Lower leg skin (tissue), 4 donors: ENCODE data around the gene CRHBP. TPM values are rescaled to one million over a fixed set of nuclear protein-coding genes. Genes with fewer than 3 reads are reported as not detected.
"Not testable (repeated sequence)": the region's sequence is repeated elsewhere in the genome, so short reads cannot be mapped to it uniquely, and the experiment has no call there.

Experiments used
- DNase-seq, 2 donors: peaks; one replicate each; pipeline ENCODE4 v3.0.0-alpha.2; 2019; ENCODE audit warnings: low spot score in 2 of 2
- H3K4me3 ChIP-seq: fragments of 200-600 bp; sonication (generic); 2 replicates; pipeline ENCODE4 v1.5.1; 2017; ENCODE audit warnings: mild to moderate bottlenecking, low read depth; ENCODE audit not compliant: poor library complexity, severe bottlenecking
- POLR2A ChIP-seq, 2 donors: fragments of 450-650 bp; IDR thresholded peaks; one replicate each; pipeline ENCODE4 v1.6.1; 2016 to 2017; ENCODE audit warnings: antibody characterized with exemption in 2 of 2, mild to moderate bottlenecking in 1 of 2, moderate library complexity in 1 of 2
- WGBS, 2 donors: methylation state at CpG; one replicate each; pipeline ENCODE4 v1.1.5; 2018; 5-methylcytosine and 5-hydroxymethylcytosine counted together
- intact Hi-C: fragments of 100-400 bp; cut with DNase I; formaldehyde crosslinking; loops from one replicate; pipeline ENCODE4 v1.15.0; 2023; ENCODE audit warnings: low total_unique reads
- total RNA-seq, 4 donors: library from RNA; depleted of rRNA; stranded (reverse); fragments of >200 nt; gene quantifications; one replicate each; pipeline ENCODE4 v1.1.0, GENCODE V29; 2016
- TF ChIP-seq, protein P1 (sequence below), 3 donors: fragments of 450-650 bp; IDR thresholded peaks; one replicate each; pipeline ENCODE4 v1.5.1; 2016; ENCODE audit warnings: antibody characterized with exemption in 3 of 3, mild to moderate bottlenecking in 3 of 3, moderate library complexity in 2 of 3

Gene CRHBP
- total RNA-seq, 4 donors from 2014 or later: 0.37 to 2.0 (median 0.72) TPM; not detected in 1

DNA sequence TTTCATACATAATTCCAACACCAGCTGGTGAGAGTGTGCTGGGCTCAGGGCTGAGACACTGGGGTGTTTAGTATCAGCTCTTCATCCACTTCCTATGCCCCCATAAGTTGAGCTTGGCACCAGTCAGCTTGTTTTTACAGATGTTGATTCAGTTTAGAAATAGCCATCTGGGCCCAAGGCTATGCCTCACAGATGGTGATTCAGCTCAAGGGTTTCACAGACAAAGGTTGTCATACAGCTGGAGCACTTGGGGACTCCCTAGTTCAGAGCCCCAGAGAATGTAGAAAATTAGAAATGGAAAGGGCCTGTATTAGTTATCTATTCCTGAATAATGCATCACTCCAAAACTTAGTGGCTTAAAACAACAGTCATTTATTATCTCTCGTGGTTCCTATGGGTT is 10.3 kb upstream of the CRHBP start:
- 69 to 72% methylated on average over 1 of the region's 1 CpG for WGBS, 2 donors
- TF ChIP-seq, protein P1, sequence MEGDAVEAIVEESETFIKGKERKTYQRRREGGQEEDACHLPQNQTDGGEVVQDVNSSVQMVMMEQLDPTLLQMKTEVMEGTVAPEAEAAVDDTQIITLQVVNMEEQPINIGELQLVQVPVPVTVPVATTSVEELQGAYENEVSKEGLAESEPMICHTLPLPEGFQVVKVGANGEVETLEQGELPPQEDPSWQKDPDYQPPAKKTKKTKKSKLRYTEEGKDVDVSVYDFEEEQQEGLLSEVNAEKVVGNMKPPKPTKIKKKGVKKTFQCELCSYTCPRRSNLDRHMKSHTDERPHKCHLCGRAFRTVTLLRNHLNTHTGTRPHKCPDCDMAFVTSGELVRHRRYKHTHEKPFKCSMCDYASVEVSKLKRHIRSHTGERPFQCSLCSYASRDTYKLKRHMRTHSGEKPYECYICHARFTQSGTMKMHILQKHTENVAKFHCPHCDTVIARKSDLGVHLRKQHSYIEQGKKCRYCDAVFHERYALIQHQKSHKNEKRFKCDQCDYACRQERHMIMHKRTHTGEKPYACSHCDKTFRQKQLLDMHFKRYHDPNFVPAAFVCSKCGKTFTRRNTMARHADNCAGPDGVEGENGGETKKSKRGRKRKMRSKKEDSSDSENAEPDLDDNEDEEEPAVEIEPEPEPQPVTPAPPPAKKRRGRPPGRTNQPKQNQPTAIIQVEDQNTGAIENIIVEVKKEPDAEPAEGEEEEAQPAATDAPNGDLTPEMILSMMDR (IDR thresholded peaks at IDR 0.05): no peak
- TF ChIP-seq POLR2A (IDR thresholded peaks at IDR 0.05): no peak
- no peak for DNase-seq
- no peak overlapping the region for H3K4me3 ChIP-seq
- intact Hi-C loops: no loop called here

DNA sequence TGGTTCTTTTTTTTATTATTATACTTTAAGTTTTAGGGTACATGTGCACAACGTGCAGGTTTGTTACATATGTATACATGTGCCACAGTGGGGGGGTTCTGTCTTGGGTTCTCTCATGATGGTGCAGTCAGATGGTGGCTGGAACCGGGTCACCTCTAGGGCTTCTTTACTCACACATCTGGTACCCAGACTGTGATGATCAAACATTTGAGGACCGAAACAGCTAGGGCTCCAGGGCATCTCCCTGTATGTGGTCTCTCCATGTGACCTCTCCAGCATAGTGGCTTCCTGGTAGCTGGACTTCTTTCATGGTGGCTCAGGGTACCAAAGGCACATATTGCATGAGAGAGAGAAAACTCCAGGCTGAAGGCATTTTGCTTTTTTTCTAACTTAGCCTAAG is 9.8 kb upstream of the CRHBP start:
- TF ChIP-seq, protein P1 (IDR thresholded peaks at IDR 0.05): no peak
- no peak for TF ChIP-seq POLR2A (IDR thresholded peaks at IDR 0.05)
- WGBS, 2 donors: 46 to 71% methylated on average over 3 of the region's 3 CpGs
- H3K4me3 ChIP-seq: no peak overlapping the region
- no peak for DNase-seq
- intact Hi-C loops: no loop called here

DNA sequence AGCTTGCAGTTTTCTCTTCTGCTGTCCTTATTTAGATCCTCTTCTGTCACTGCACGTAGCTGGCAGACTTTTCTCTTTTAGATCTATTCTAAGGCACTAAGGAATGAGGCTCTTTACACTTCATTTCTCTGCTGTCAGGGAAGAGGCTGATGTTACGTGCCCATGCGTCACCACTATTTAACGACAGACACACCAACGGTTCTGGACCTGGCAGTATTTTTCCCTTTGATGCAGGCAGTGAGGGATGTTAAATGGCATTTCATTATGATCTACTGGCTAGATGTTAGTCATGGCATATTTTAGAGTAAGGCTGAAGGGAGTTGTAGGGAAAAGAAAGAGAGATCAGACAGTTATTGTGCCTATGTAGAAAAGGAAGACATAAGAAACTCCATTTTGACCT is 8.2 kb upstream of the CRHBP start:
- no peak for DNase-seq
- intact Hi-C loops: no loop called here
- TF ChIP-seq, protein P1 (IDR thresholded peaks at IDR 0.05): no peak
- no peak for TF ChIP-seq POLR2A (IDR thresholded peaks at IDR 0.05)
- WGBS, 2 donors: 68 to 71% methylated on average over 5 of the region's 5 CpGs
- no peak overlapping the region for H3K4me3 ChIP-seq

DNA sequence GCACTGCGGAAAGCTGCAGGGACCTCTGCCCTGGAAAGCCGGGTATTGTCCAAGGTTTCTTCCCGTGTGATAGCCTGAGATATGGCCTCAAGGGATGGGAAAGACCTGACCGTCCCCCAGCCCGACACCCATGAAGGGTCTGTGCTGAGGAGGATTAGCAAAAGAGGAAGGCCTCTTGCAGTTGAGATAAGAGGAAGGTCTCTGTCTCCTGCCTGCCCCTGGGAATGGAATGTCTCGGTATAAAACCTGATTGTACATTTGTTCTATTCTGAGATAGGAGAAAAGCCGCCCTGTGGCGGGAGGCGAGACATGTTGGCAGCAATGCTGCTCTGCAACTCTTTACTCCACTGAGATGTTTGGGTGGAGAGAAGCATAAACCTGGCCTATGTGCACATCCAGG is 7.6 kb upstream of the CRHBP start:
- DNase-seq, H3K4me3 ChIP-seq, intact Hi-C loops: not testable (repeated sequence)
- WGBS, 2 donors: 73 to 80% methylated on average over 9 of the region's 9 CpGs

DNA sequence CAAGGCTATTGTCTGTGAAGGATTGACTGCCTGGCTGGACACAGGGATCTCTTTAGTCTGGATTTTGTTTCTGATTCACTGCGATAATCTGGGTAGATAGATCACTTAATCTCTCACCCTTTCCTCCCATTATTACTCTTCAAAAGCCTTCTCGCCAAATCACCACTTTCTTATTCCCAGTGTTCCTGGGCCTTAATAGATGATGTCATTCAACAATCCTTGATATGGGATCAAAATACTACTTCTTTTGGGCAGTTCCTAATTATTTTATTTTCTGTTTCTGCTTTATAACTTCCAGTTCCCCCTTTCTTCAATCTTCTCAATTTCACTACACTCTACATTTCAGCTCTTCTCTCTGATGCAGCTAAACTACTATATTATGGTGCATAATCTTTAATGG is 6.8 kb upstream of the CRHBP start:
- intact Hi-C loops: no loop called here
- WGBS, 2 donors: 92 to 93% methylated on average over 2 of the region's 2 CpGs
- no peak for TF ChIP-seq POLR2A (IDR thresholded peaks at IDR 0.05)
- TF ChIP-seq, protein P1 (IDR thresholded peaks at IDR 0.05): no peak
- no peak overlapping the region for H3K4me3 ChIP-seq
- DNase-seq: no peak

DNA sequence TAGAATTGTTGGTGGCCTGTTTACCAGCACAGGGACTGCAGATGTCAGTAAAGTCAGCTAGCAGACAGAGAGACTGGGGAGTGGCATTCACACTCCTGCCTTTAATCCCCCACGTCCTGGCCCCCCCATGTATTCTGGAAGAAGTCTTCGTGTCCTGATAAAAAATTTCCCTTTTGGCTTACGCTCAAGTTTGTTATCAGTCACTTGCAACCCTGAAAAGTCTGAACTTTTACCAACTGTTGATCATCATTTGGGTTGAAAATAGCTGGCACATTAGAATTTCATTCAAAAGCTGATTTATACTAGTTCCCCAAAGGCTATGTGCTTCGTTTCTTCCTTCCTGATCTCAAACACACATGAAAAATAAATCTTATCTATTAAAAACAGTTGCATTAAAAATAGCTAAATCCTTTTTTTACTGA is 5.8 kb upstream of the CRHBP start:
- TF ChIP-seq, protein P1 (IDR thresholded peaks at IDR 0.05): no peak
- TF ChIP-seq POLR2A (IDR thresholded peaks at IDR 0.05): no peak
- no peak for DNase-seq
- no peak overlapping the region for H3K4me3 ChIP-seq
- WGBS, 2 donors: 25 to 27% methylated on average over 4 of the region's 4 CpGs
- intact Hi-C loops: no loop called here
